Panc1 (cell line): ENCODE results near the gene LRRC39. TPM values are rescaled to one million over a fixed set of nuclear protein-coding genes. Genes with fewer than 3 reads are reported as not detected.

Experiments
- ATAC-seq: fragments of 200-7000 bp; cut with Tn5 transposase; 2 replicates; pipeline ENCODE4 v1.9.1; 2020; ENCODE audit warnings: mild to moderate bottlenecking, moderate library complexity
- Bru-seq: library from RNA; stranded (reverse); fragments of 400-500 nt; gene quantifications from one replicate; lab custom pipeline; 2021; lab: Mats Ljungman, UMichigan
- BruChase-seq, 2 experiments: library from RNA; stranded (reverse); fragments of 400-500 nt; gene quantifications; one replicate each; lab custom pipeline; 2021; lab: Mats Ljungman, UMichigan
- BruUV-seq: library from RNA; stranded (reverse); fragments of 400-500 nt; replicated peaks from 2 replicates; lab custom pipeline; 2021; lab: Mats Ljungman, UMichigan
- CTCF ChIA-PET: fragments of 300-600 bp; sonication (Branson Sonifier 250); formaldehyde crosslinking; loops from one replicate; lab custom pipeline; 2022; ENCODE audit warnings: antibody characterized with exemption; lab: Charles Lee
- POLR2A ChIA-PET: fragments of 300-600 bp; sonication (Branson Sonifier 250); formaldehyde crosslinking; loops from one replicate; lab custom pipeline; 2022; ENCODE audit warnings: antibody characterized with exemption; lab: Charles Lee
- DNase-seq: peaks from one replicate; pipeline ENCODE4 v3.0.0-alpha.2; 2010; ENCODE audit warnings: low read depth, low spot score
- H3K27ac ChIP-seq: 2 replicates; pipeline ENCODE4 v1.5.1; 2011; ENCODE audit warnings: mild to moderate bottlenecking, low read length, inconsistent platforms
- H3K27me3 ChIP-seq: fragments of 200-500 bp; sonication (Bioruptor generic); 2 replicates; pipeline ENCODE4 v1.6.0; 2014; ENCODE audit warnings: low read length, inconsistent platforms; ENCODE audit not compliant: control insufficient read depth, insufficient read depth
- H3K36me3 ChIP-seq: fragments of 200-500 bp; sonication (Bioruptor generic); 2 replicates; pipeline ENCODE4 v1.5.1; 2014; ENCODE audit warnings: inconsistent platforms, mild to moderate bottlenecking, low read length, moderate library complexity; ENCODE audit not compliant: control insufficient read depth, insufficient read depth
- H3K4me1 ChIP-seq: 2 replicates; pipeline ENCODE4 v1.5.1; 2011; ENCODE audit warnings: inconsistent platforms, mild to moderate bottlenecking, low read length, moderate library complexity; ENCODE audit not compliant: control insufficient read depth, insufficient read depth
- H3K4me3 ChIP-seq, 2 experiments: 2 replicates each; pipeline ENCODE4 v1.5.1; 2011 to 2012; ENCODE audit warnings: low read depth in 2 of 2, low read length in 2 of 2, mild to moderate bottlenecking in 2 of 2, inconsistent platforms in 1 of 2, moderate library complexity in 1 of 2
- H3K9me3 ChIP-seq: fragments of 200-500 bp; sonication (Bioruptor generic); 2 replicates; pipeline ENCODE4 v1.5.1; 2014; ENCODE audit warnings: low read depth, mild to moderate bottlenecking, inconsistent platforms, low read length, moderate library complexity; ENCODE audit not compliant: control insufficient read depth, insufficient read depth
- POLR2AphosphoS5 ChIP-seq: IDR thresholded peaks from 2 replicates; pipeline ENCODE4 v1.6.1; 2012; ENCODE audit warnings: mild to moderate bottlenecking, low read depth, low read length, moderate library complexity
- SIN3A ChIP-seq: IDR thresholded peaks from 2 replicates; pipeline ENCODE4 v1.6.1; 2012; ENCODE audit warnings: low read depth, mild to moderate bottlenecking, low read length, moderate library complexity, borderline replicate concordance; ENCODE audit not compliant: insufficient read depth
- TCF7L2 ChIP-seq: IDR thresholded peaks from 2 replicates; pipeline ENCODE4 v1.6.1; 2011; ENCODE audit warnings: mild to moderate bottlenecking, low read depth, low read length, inconsistent platforms
- in situ Hi-C: cut with HindIII; loops from 2 replicates; pipeline ENCODE4 v1.10.0; 2016; ENCODE audit warnings: low sequenced_read_pairs, low pct_unique_long_range_greater_than_20kb
- intact Hi-C: fragments of 100-400 bp; cut with micrococcal nuclease; formaldehyde crosslinking; loops from one replicate; pipeline ENCODE4 v1.10.0; 2022; ENCODE audit not compliant: unreplicated experiment
- long read RNA-seq: library from polyadenylated mRNA; unstranded; transcript quantifications from one replicate; pipeline ENCODE4 v2.0.0, GENCODE V29; 2021; ENCODE audit not compliant: unreplicated experiment
- polyA plus RNA-seq: library from polyadenylated mRNA; unstranded; fragments of >200 nt; gene quantifications from one replicate; pipeline ENCODE4 v1.2.1, GENCODE V29; 2012; ENCODE audit warnings: missing spikeins; ENCODE audit not compliant: insufficient read length
- total RNA-seq: library from RNA; stranded (reverse); gene quantifications from one replicate; pipeline ENCODE4 v1.2.1, GENCODE V29; 2021; ENCODE audit not compliant: unreplicated experiment
- TF ChIP-seq, protein P1 (sequence below), 2 experiments: IDR thresholded peaks; 2 replicates each; pipeline ENCODE4 v1.6.1; 2011 to 2012; ENCODE audit warnings: low read depth in 2 of 2, control low read depth in 1 of 2, low read length in 1 of 2, mild to moderate bottlenecking in 1 of 2, moderate library complexity in 1 of 2; ENCODE audit not compliant: insufficient read depth in 1 of 2
- TF ChIP-seq, protein P2 (sequence below): fragments of 450-650 bp; IDR thresholded peaks from 2 replicates; pipeline ENCODE4 v1.5.1; 2017; ENCODE audit warnings: mild to moderate bottlenecking

LRRC39 gene
- total RNA-seq (0.26 TPM), Bru-seq, nascent RNA (percentile 31 among the genes with signal in this experiment), BruChase-seq, experiment 1, labeled RNA remaining after a 2-hour chase (percentile 40 among the genes with signal in this experiment), BruChase-seq, experiment 2, labeled RNA remaining after a 6-hour chase (percentile 37 among the genes with signal in this experiment)
- polyA plus RNA-seq, result 0.17 TPM
- long read RNA-seq, result 0 reads

DNA sequence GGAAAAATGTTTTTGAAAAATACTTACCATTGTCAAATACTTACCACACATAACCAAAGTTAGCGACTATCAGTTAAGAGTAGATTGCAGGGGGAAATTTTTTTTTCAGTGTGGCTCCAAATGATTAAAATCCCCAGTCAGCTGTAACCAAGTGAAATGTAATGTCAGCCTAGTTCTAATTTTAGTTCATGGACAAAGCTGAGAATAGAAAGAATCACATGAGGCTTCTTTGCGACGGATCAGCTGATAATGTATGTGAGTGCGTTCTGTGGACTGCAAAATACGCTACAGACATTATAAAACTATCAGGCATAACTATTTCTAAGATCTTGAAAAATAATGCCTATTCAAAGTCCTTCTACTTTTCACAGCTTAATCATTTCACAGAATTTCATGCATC is at the start of gene LRRC39:
Gene LRRC39 (minus strand): TSS at position 166 of the 400 bp plus-strand sequence. CDS start 9,740 bp downstream, outside the sequence.
- BruUV-seq, result no TSS peak
- in situ Hi-C loops, result no loop called here

DNA sequence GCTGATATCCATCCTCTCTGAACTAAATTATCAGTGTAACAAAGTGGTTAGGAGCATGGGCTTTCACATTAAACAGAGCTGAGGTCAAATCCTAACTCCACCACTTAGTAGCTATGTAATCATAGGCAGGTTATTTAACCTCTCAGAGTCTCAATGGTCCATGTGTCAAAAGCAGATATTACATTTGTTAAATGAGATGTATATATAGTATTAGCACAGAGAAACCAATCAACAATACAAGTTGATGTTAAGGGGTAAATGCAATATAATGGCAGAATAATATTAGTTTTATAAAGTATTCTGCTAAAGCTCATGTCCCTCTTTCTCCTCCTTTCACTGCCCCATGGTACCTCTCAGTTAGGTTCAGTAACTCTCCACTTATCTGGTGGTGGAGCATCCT is 44.4 kb upstream of the LRRC39 start:
- Histone ChIP-seq H3K36me3 (no peaks in the 10 kb centered on the region), H3K4me3 (no peak overlapping the region), H3K4me1 (no peaks in the 10 kb centered on the region), H3K9me3 (no peaks in the 10 kb centered on the region), H3K27ac (no peak overlapping the region), H3K27me3 (no peaks in the 10 kb centered on the region)
- ATAC-seq (no peak), DNase-seq (no peak)
- BruUV-seq, result no TSS peak
- POLR2A ChIA-PET, result no interaction called here
- no peak for TF ChIP-seq SIN3A
- TF ChIP-seq, protein P1, sequence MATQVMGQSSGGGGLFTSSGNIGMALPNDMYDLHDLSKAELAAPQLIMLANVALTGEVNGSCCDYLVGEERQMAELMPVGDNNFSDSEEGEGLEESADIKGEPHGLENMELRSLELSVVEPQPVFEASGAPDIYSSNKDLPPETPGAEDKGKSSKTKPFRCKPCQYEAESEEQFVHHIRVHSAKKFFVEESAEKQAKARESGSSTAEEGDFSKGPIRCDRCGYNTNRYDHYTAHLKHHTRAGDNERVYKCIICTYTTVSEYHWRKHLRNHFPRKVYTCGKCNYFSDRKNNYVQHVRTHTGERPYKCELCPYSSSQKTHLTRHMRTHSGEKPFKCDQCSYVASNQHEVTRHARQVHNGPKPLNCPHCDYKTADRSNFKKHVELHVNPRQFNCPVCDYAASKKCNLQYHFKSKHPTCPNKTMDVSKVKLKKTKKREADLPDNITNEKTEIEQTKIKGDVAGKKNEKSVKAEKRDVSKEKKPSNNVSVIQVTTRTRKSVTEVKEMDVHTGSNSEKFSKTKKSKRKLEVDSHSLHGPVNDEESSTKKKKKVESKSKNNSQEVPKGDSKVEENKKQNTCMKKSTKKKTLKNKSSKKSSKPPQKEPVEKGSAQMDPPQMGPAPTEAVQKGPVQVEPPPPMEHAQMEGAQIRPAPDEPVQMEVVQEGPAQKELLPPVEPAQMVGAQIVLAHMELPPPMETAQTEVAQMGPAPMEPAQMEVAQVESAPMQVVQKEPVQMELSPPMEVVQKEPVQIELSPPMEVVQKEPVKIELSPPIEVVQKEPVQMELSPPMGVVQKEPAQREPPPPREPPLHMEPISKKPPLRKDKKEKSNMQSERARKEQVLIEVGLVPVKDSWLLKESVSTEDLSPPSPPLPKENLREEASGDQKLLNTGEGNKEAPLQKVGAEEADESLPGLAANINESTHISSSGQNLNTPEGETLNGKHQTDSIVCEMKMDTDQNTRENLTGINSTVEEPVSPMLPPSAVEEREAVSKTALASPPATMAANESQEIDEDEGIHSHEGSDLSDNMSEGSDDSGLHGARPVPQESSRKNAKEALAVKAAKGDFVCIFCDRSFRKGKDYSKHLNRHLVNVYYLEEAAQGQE (IDR thresholded peaks at IDR 0.05; ENCODE audit: insufficient read depth in 1 of 2, low read depth in 2 of 2, low read length in 1 of 2), result no peak
- TF ChIP-seq TCF7L2, result no peak
- no peak for TF ChIP-seq POLR2AphosphoS5
- TF ChIP-seq, protein P2, sequence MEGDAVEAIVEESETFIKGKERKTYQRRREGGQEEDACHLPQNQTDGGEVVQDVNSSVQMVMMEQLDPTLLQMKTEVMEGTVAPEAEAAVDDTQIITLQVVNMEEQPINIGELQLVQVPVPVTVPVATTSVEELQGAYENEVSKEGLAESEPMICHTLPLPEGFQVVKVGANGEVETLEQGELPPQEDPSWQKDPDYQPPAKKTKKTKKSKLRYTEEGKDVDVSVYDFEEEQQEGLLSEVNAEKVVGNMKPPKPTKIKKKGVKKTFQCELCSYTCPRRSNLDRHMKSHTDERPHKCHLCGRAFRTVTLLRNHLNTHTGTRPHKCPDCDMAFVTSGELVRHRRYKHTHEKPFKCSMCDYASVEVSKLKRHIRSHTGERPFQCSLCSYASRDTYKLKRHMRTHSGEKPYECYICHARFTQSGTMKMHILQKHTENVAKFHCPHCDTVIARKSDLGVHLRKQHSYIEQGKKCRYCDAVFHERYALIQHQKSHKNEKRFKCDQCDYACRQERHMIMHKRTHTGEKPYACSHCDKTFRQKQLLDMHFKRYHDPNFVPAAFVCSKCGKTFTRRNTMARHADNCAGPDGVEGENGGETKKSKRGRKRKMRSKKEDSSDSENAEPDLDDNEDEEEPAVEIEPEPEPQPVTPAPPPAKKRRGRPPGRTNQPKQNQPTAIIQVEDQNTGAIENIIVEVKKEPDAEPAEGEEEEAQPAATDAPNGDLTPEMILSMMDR, result no peak
- CTCF ChIA-PET, result no interaction called here
- in situ Hi-C loops, result no loop called here
- intact Hi-C loops, result no loop called here

More for the DNA sequence above, at the start of gene LRRC39:
- DNase-seq (no peak), ATAC-seq (no peak)
- Histone ChIP-seq H3K9me3 (no peaks in the 10 kb centered on the region), H3K4me3 (no peak within 1 kb of the TSS), H3K27ac (no peak within 1 kb of the TSS), H3K36me3 (no peaks in the 10 kb centered on the region), H3K27me3 (no peaks in the 10 kb centered on the region), H3K4me1 (no peaks in the 10 kb centered on the region)
- ChIA-PET POLR2A (no interaction called here), CTCF (no interaction called here)
- TF ChIP-seq, protein P1 (IDR thresholded peaks at IDR 0.05; ENCODE audit: insufficient read depth in 1 of 2, low read depth in 2 of 2, low read length in 1 of 2), result no peak
- TF ChIP-seq POLR2AphosphoS5, result no peak
- TF ChIP-seq, protein P2, result no peak
- no peak for TF ChIP-seq TCF7L2
- no peak for TF ChIP-seq SIN3A
- intact Hi-C loops, result no loop called here
